Uterus (tissue), 4 donors: ENCODE results near the gene SFTPA2. TPM values are rescaled to one million over a fixed set of nuclear protein-coding genes. Genes with fewer than 3 reads are reported as not detected.
"Not testable (repeated sequence)": the region's sequence is repeated elsewhere in the genome, so short reads cannot be mapped to it uniquely, and the experiment has no call there.

Experiments
- DNase-seq, 2 donors: peaks; one replicate each; pipeline ENCODE4 v3.0.0-alpha.2; 2019 to 2020
- H3K27ac ChIP-seq, 2 donors: fragments of 200-600 bp; sonication (generic); 1 replicate in 1 of 2; 2 replicates in 1 of 2; pipeline ENCODE4 v1.5.1; 2016 to 2018
- H3K27me3 ChIP-seq, 2 donors: fragments of 200-600 bp; sonication (generic); one replicate each; pipeline ENCODE4 v1.5.1; 2018 to 2019; ENCODE audit warnings: control low read depth in 1 of 2
- H3K36me3 ChIP-seq, 2 donors: fragments of 200-600 bp; sonication (generic); one replicate each; pipeline ENCODE4 v1.5.1; 2019; ENCODE audit warnings: control low read depth in 1 of 2
- H3K4me1 ChIP-seq, 2 donors: fragments of 200-600 bp; sonication (generic); one replicate each; pipeline ENCODE4 v1.5.1; 2018 to 2019; ENCODE audit warnings: control low read depth in 1 of 2
- H3K4me3 ChIP-seq, 2 donors: fragments of 200-600 bp; sonication (generic); 1 replicate in 1 of 2; 2 replicates in 1 of 2; pipeline ENCODE4 v1.5.1; 2018 to 2019; ENCODE audit warnings: mild to moderate bottlenecking in 1 of 2
- H3K9me3 ChIP-seq, 2 donors: fragments of 200-600 bp; sonication (generic); one replicate each; pipeline ENCODE4 v1.5.1; 2019; ENCODE audit warnings: control low read depth in 1 of 2
- POLR2A ChIP-seq, 2 donors: fragments of 450-650 bp; IDR thresholded peaks; one replicate each; pipeline ENCODE4 v1.6.1; 2016; ENCODE audit warnings: antibody characterized with exemption in 2 of 2, mild to moderate bottlenecking in 1 of 2, moderate library complexity in 1 of 2
- intact Hi-C: fragments of 100-400 bp; cut with DNase I; formaldehyde crosslinking; loops from one replicate; pipeline ENCODE4 v1.15.1; 2023; ENCODE audit warnings: low total_unique reads
- small RNA-seq: library from RNA; depleted of rRNA; stranded (forward); fragments of <200 nt; gene quantifications from one replicate; pipeline ENCODE3, GENCODE V24; 2016
- total RNA-seq, 4 donors: library from RNA; depleted of rRNA in 3 of 4; stranded (reverse); fragments of >200 nt in 3 of 4; gene quantifications; one replicate each; pipeline versions ENCODE4 v1.1.0 to v1.2.4, GENCODE V29; 2014 to 2023
- TF ChIP-seq, protein P1 (sequence below), 4 experiments: fragments of 200-600 bp in 2 of 4; fragments of 450-650 bp in 2 of 4; sonication (generic) in 2 of 4; IDR thresholded peaks; one replicate each; pipeline ENCODE4 v1.5.1; 2016 to 2019; ENCODE audit warnings: antibody characterized with exemption in 4 of 4, mild to moderate bottlenecking in 2 of 4, moderate library complexity in 1 of 4
- donor health status: DM: yes; HTN: yes; CAD: no.

SFTPA2 gene
- total RNA-seq, 4 donors from 2014 or later = 0.21 to 0.43 TPM; not detected in 2

DNA sequence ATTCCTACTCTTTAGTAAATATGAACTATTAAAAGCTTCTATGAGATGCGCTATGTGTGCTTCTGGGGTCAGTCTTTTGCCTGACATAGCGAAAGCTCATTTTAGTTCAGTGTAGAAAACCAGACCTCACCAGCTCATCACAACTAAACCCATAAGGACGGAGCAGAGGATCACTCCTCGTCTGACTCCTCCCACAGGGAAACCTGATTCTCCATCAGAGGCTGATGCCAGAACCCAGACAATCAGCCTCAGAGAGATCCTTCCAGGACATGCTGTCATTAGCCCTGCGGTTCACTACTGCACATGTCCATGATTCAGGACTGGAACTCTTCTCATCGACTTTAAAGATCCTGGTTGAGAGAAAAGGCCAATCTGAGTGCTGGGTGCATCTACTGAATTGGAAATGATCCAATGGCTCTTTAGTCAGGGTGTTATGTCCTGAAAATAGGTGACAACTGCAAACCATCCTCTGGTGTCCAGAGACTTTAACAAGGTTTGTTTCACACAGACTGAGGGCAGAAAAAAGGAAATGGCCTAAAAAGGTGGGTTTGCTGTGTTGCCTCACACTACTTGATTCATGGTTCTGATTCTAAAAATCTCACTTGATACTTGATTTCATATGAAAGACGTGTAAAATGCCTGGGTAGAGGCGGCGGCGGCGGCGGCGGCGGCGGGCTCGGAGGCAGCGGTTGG is 48.2 kb downstream of the SFTPA2 start, which contains the start of gene EIF5AL1:
Gene EIF5AL1, plus strand, starts transcription at position 643 of the 693 bp plus-strand sequence. CDS start 117 bp downstream, outside the sequence.
- H3K4me1 ChIP-seq, H3K36me3 ChIP-seq, intact Hi-C loops, H3K9me3 ChIP-seq, DNase-seq, H3K4me3 ChIP-seq, H3K27ac ChIP-seq, H3K27me3 ChIP-seq: not testable (repeated sequence)

DNA sequence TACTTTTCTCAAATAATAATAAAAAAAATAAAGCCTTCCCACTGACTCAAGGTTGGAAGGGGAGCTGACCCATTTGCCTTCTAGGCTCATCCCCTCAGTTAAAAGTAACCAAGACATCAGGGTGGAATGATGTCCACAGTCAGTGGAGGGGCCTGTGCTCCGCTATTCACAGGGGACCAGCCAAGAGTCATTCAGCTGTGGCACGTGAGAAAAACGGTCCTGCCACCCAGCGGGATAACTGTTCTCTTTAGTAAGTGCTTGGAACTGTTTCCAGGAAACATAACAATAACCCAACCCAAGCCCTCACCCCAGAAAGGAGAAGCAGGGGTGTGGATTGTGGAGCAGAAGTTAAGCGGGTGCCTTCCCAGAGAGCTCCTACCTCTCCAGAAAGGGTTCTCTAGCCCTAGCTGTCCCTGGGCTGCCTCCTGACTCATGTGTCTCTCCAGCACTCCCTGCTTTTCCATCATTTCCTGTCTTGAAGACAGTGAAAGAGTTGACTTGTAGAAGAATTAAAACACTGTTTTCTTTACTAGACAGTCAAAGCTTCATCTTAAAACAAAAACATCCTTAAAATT is 50.2 kb downstream of the SFTPA2 start:
- H3K4me1 ChIP-seq, DNase-seq, H3K4me3 ChIP-seq, H3K27ac ChIP-seq, H3K9me3 ChIP-seq, H3K36me3 ChIP-seq, H3K27me3 ChIP-seq, intact Hi-C loops: not testable (repeated sequence)

DNA sequence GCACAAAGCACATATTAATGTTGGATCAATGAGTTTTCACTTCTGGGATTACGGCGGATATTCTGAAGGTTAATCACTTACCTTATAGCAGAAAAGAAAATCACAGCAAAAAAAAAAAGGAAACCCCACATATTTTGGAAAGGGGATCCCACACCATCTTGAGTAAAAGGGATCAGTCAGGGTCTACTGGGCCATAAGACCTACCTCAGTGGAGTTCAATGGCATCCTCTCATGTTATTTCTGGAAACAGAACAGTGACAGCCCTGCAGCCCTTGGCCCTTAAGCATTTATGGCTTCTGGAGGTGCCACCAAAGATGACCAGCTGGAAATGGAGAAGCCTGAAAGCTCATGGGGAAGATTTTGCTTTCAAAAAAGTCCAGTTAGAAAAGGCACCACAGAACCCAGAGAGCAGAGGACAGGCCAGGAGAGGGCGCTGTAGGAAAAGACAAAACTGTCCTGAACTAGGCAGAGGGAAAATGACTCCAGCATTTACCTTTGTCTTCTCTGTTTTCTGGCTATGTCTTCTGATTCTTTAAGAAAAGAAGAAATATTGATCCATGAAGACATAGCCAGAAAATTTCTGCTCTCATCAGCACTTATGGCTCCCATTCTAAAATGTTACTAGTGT is 50.8 kb downstream of the SFTPA2 start:
- H3K4me1 ChIP-seq, H3K27me3 ChIP-seq, H3K4me3 ChIP-seq, H3K27ac ChIP-seq, H3K36me3 ChIP-seq, DNase-seq, intact Hi-C loops, H3K9me3 ChIP-seq: not testable (repeated sequence)

DNA sequence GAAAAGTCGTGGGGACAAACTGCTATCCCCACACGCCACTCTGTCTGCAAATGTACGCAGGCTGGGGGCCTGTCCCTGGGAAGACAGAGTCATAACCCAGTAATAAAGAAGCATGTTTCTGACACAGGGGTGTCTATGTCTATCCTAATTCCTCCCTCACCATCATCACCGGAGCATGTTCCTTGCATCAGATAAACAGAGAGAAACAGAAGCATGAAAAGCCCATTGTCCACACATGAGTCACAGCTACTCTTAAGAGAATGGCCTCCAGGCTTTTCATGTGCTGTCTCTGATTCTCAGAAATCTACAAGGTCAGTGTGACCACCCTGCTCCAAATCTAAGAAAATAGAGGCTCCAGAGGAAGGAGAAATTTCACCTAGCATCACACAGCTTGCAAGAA is 52.0 kb downstream of the SFTPA2 start:
- H3K27ac ChIP-seq, DNase-seq, H3K27me3 ChIP-seq, H3K4me1 ChIP-seq, H3K36me3 ChIP-seq, H3K9me3 ChIP-seq, intact Hi-C loops, H3K4me3 ChIP-seq: not testable (repeated sequence)

DNA sequence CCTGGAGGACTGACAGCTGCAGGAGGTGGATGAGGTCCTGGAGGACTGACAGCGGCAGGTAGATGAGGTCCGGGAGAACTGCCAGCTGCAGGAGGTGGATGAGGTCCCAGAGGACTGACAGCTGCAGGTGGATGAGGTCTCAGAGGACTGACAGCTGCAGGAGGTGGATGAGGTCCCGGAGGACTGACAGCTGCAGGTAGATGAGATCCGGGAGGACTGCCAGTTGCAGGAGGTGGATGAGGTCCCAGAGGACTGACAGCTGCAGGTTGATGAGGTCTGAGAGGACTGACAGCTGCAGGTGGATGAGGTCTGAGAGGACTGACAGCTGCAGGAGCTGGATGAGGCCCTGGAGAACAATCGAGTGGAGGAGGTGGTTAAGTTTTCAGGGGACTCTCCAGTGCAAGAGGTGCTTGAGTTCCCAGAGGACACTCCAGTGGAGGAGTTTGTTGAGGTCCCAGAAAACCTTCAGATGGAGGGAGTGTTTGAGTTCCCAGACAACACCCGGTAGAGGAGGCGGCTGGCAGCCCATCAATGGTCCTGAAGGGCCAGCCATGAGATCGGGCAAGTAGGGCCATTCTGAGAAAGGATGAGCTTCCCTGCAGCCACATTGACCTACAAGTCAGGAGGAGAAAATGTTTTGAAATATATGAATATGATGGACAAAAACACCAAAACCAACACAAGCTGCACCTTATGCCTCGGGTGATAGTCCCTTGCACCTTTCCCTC is 52.6 kb downstream of the SFTPA2 start:
- Histone ChIP-seq H3K9me3 (no peaks in the 10 kb centered on the region), H3K4me1 (no peaks in the 10 kb centered on the region), H3K4me3 (no peak overlapping the region), H3K27me3 (no peaks in the 10 kb centered on the region), H3K27ac (no peak overlapping the region), H3K36me3 (no peaks in the 10 kb centered on the region)
- no peak for DNase-seq
- no peak for TF ChIP-seq POLR2A (IDR thresholded peaks at IDR 0.05)
- TF ChIP-seq, protein P1, sequence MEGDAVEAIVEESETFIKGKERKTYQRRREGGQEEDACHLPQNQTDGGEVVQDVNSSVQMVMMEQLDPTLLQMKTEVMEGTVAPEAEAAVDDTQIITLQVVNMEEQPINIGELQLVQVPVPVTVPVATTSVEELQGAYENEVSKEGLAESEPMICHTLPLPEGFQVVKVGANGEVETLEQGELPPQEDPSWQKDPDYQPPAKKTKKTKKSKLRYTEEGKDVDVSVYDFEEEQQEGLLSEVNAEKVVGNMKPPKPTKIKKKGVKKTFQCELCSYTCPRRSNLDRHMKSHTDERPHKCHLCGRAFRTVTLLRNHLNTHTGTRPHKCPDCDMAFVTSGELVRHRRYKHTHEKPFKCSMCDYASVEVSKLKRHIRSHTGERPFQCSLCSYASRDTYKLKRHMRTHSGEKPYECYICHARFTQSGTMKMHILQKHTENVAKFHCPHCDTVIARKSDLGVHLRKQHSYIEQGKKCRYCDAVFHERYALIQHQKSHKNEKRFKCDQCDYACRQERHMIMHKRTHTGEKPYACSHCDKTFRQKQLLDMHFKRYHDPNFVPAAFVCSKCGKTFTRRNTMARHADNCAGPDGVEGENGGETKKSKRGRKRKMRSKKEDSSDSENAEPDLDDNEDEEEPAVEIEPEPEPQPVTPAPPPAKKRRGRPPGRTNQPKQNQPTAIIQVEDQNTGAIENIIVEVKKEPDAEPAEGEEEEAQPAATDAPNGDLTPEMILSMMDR (IDR thresholded peaks at IDR 0.05) = no peak
- intact Hi-C loops = no loop called here

Small RNA genes lying within 50 kb of the gene (small RNA-seq; reads per million reads assigned to genes)
- gene BX248123.2 (not detected), gene RPS12P18 (not detected)

Other genes starting within 250 kb of the SFTPA2 start
- gene PPIF, start 212.9 kb downstream of the SFTPA2 start, total RNA-seq = 10 to 100 TPM in 3 of 4 donors, under 1 TPM in 1; 0.26 to 22.6 (median 12.7) TPM
- 100 to 1,000 TPM in 1 of 4 donors, 10 to 100 TPM in 3; 32.8 to 122 (median 37.7) TPM for gene ZCCHC24, start 114.8 kb downstream of the SFTPA2 start, total RNA-seq
- under 1 TPM in 3 of 4 donors, not detected in 1; 0.14 to 0.29 (median 0.26) TPM for gene EIF5AL1, start 47.9 kb downstream of the SFTPA2 start, total RNA-seq
- gene SFTPA1, start 50.5 kb upstream of the SFTPA2 start, total RNA-seq = under 1 TPM in 1 of 4 donors, not detected in 3; 0.95 TPM
- 1 to 10 TPM in 1 of 4 donors, under 1 TPM in 1, not detected in 2; 0.41 to 1.3 TPM for gene NUTM2B, start 142.8 kb upstream of the SFTPA2 start, total RNA-seq